ENCODE results near the gene PRPF38A.
"Not testable (repeated sequence)": the region's sequence is repeated elsewhere in the genome, so short reads cannot be mapped to it uniquely, and the experiment has no call there.

The PRPF38A gene

GRCh38 chr1:52404116-52404974 is at the start of gene PRPF38A, which contains the start of gene ORC1:
Gene PRPF38A, plus strand, starts transcription at chr1:52404602. Its CDS starts 148 bp downstream, at chr1:52404750.
Gene ORC1, minus strand, starts transcription at chr1:52404423. Its CDS starts 2,200 bp downstream, at chr1:52402223.
- DNase-seq = peak; percentile 97

- no peak for DNase-seq
Observed at GRCh38 chr1:52355436-52355835, 49.0 kb upstream of the PRPF38A start.

GRCh38 chr1:52355847-52356505 is 48.4 kb upstream of the PRPF38A start:
- DNase-seq = no peak

- no peak for DNase-seq
Observed at GRCh38 chr1:52356818-52357355, 47.5 kb upstream of the PRPF38A start.

GRCh38 chr1:52357397-52357796 is 47.0 kb upstream of the PRPF38A start:
- no peak for DNase-seq

GRCh38 chr1:52358851-52359497 is 45.4 kb upstream of the PRPF38A start:
- DNase-seq = no peak

GRCh38 chr1:52359676-52360594 is 44.5 kb upstream of the PRPF38A start:
- DNase-seq = no peak

- DNase-seq = no peak
Observed at GRCh38 chr1:52360595-52360968, 43.8 kb upstream of the PRPF38A start.

GRCh38 chr1:52364235-52364839 is 40.1 kb upstream of the PRPF38A start:
- peak; percentile 8 for DNase-seq

GRCh38 chr1:52365071-52365745 is 39.2 kb upstream of the PRPF38A start:
- no peak for DNase-seq

- DNase-seq = peak; percentile 99
Observed at GRCh38 chr1:52365746-52366516, 38.5 kb upstream of the PRPF38A start, which contains the start of gene CC2D1B. Gene CC2D1B, minus strand, starts transcription at chr1:52366205. Its CDS starts 1,585 bp downstream, at chr1:52364620.

GRCh38 chr1:52366517-52366827 is 37.9 kb upstream of the PRPF38A start:
- no peak for DNase-seq

GRCh38 chr1:52367272-52367671 is 37.1 kb upstream of the PRPF38A start:
- no peak for DNase-seq

GRCh38 chr1:52368383-52369172 is 35.8 kb upstream of the PRPF38A start:
- DNase-seq = peak; percentile 61

- DNase-seq = not testable (repeated sequence)
Observed at GRCh38 chr1:52369851-52370250, 34.6 kb upstream of the PRPF38A start.

- DNase-seq = no peak
Observed at GRCh38 chr1:52385376-52385775, 19.0 kb upstream of the PRPF38A start.

- no peak for DNase-seq
Observed at GRCh38 chr1:52386458-52386857, 17.9 kb upstream of the PRPF38A start.

- no peak for DNase-seq
Observed at GRCh38 chr1:52393174-52393573, 11.2 kb upstream of the PRPF38A start.

GRCh38 chr1:52399629-52400028 is 4.8 kb upstream of the PRPF38A start:
- no peak for DNase-seq

- DNase-seq = no peak
Observed at GRCh38 chr1:52400131-52400530, 4.3 kb upstream of the PRPF38A start.

All from CD4-positive, alpha-beta T cell treated with Interleukin-17A for 1 hour (primary cell).